ENCODE data around the gene PHC3. TPM values are rescaled to one million over a fixed set of nuclear protein-coding genes. Genes with fewer than 3 reads are reported as not detected.
"Not testable (repeated sequence)": the region's sequence is repeated elsewhere in the genome, so short reads cannot be mapped to it uniquely, and the experiment has no call there.

Gene PHC3
- total and polyA plus RNA-seq, 4 donors: 6.1 to 131 (median 59.9) TPM

DNA sequence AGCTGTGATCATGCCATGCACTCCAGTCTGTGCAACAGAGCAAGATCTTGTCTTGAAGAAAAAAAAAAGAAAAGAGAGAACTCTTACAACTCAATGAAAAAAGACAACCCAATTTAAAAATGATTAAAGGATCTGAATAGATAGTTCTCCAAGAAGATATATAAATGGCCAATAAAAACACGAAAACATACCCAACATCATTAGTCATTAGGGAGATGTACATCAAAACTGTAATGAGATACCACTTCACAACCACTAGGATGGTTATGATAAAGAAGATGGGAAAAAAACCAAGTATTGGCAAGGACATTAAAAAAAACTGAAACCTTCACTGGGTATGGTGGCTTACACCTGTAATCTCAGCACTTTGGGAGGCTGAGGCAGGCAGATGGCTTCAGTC lies 38.3 kb upstream of the PHC3 start:
- Histone ChIP-seq H3K4me3 (ENCODE audit: low read length in 2 of 2) (no peak overlapping the region), H3K36me3 (ENCODE audit: control insufficient read depth in 1 of 2, insufficient read depth in 2 of 2, low read length in 1 of 2) (no peaks in the 10 kb centered on the region), H3K27me3 (ENCODE audit: control insufficient read depth in 1 of 2, insufficient read depth in 2 of 2, low read length in 1 of 2) (no peaks in the 10 kb centered on the region), H3K9me3 (ENCODE audit: control insufficient read depth, low read length) (no peaks in the 10 kb centered on the region), H3K4me1 (ENCODE audit: control insufficient read depth in 1 of 2, insufficient read depth in 2 of 2, low read length in 2 of 2) (no peaks in the 10 kb centered on the region), H3K27ac (ENCODE audit: low read depth in 1 of 2, low read length in 2 of 2) (no peak overlapping the region)
- intact Hi-C loops (cut with DNase I): loop anchor here (5.0 kb wide), 1 partner anchor 38 kb away; the partner anchor contains the start of gene PHC3 (in 2 of the 2)
- ATAC-seq (ENCODE audit: low FRiP score) (no peak), DNase-seq (no peak)
- WGBS, 2 donors: 96 to 97% methylated on average over 1 of the region's 1 CpG

DNA sequence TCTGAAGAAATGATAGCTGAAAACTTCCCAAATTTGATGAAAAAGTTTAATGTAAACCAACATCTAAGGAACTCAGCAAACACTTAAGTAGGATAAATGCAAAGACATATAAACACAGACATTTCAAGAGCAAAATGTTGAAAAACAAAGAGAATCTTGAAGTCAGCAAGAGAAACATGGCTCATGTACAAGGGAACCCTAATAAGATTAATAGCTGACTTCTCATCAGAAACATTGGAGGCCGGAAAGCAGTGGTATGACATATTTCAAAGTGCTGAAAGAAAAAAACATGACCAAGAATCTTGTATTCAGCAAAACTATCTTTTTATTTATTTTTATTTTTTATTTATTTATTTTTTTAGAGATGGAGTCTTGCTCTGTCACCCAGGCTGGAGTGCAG lies 30.1 kb upstream of the PHC3 start:
- Histone ChIP-seq H3K27ac (ENCODE audit: low read depth in 1 of 2, low read length in 2 of 2) (no peak overlapping the region), H3K4me1 (ENCODE audit: control insufficient read depth in 1 of 2, insufficient read depth in 2 of 2, low read length in 2 of 2) (no peaks in the 10 kb centered on the region), H3K4me3 (ENCODE audit: low read length in 2 of 2) (no peak overlapping the region), H3K9me3 (ENCODE audit: control insufficient read depth, low read length) (no peaks in the 10 kb centered on the region), H3K36me3 (ENCODE audit: control insufficient read depth in 1 of 2, insufficient read depth in 2 of 2, low read length in 1 of 2) (no peaks in the 10 kb centered on the region), H3K27me3 (ENCODE audit: control insufficient read depth in 1 of 2, insufficient read depth in 2 of 2, low read length in 1 of 2) (no peaks in the 10 kb centered on the region)
- WGBS, 2 donors: 82 to 87% methylated on average over 1 of the region's 1 CpG
- ATAC-seq (ENCODE audit: low FRiP score) (no peak), DNase-seq (no peak)
- intact Hi-C loops (cut with DNase I): no loop called here

DNA sequence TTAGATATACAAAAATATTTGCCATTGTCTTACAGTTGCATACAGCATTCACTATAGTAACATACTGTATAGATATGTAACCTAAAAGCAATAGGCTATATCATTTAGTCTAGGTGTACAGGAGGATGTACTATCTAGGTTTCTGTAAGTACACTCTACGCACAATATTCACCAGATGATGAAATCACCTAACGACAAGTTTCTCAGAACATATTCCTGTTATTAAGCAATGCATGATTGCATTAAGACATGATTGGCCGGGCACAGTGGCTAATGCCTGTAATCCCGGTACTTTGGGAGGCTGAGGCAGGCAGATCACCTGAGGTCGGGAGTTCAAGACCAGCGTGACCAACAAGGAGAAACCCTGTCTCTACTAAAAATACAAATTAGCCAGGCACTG lies 26.2 kb upstream of the PHC3 start:
- DNase-seq (no peak), ATAC-seq (ENCODE audit: low FRiP score) (no peak)
- Histone ChIP-seq H3K36me3 (ENCODE audit: control insufficient read depth in 1 of 2, insufficient read depth in 2 of 2, low read length in 1 of 2) (no peaks in the 10 kb centered on the region), H3K9me3 (ENCODE audit: control insufficient read depth, low read length) (no peaks in the 10 kb centered on the region), H3K4me1 (ENCODE audit: control insufficient read depth in 1 of 2, insufficient read depth in 2 of 2, low read length in 2 of 2) (no peaks in the 10 kb centered on the region), H3K27me3 (ENCODE audit: control insufficient read depth in 1 of 2, insufficient read depth in 2 of 2, low read length in 1 of 2) (no peaks in the 10 kb centered on the region), H3K4me3 (ENCODE audit: low read length in 2 of 2) (no peak overlapping the region), H3K27ac (ENCODE audit: low read depth in 1 of 2, low read length in 2 of 2) (no peak overlapping the region)
- WGBS, 2 donors: 73 to 82% methylated on average over 6 of the region's 6 CpGs
- intact Hi-C loops (cut with DNase I): no loop called here

GRCh38 chr3:170206164-170206762 lies 24.7 kb upstream of the PHC3 start:
- H3K9me3 ChIP-seq (ENCODE audit: control insufficient read depth, low read length); H3K27ac ChIP-seq (ENCODE audit: low read depth in 1 of 2, low read length in 2 of 2); H3K27me3 ChIP-seq (ENCODE audit: control insufficient read depth in 1 of 2, insufficient read depth in 2 of 2, low read length in 1 of 2); H3K36me3 ChIP-seq (ENCODE audit: control insufficient read depth in 1 of 2, insufficient read depth in 2 of 2, low read length in 1 of 2); intact Hi-C loops (cut with DNase I); H3K4me3 ChIP-seq (ENCODE audit: low read length in 2 of 2); H3K4me1 ChIP-seq (ENCODE audit: control insufficient read depth in 1 of 2, insufficient read depth in 2 of 2, low read length in 2 of 2); ATAC-seq (ENCODE audit: low FRiP score); DNase-seq: not testable (repeated sequence)
- WGBS, 2 donors: 88 to 94% methylated on average over 11 of the region's 11 CpGs

DNA sequence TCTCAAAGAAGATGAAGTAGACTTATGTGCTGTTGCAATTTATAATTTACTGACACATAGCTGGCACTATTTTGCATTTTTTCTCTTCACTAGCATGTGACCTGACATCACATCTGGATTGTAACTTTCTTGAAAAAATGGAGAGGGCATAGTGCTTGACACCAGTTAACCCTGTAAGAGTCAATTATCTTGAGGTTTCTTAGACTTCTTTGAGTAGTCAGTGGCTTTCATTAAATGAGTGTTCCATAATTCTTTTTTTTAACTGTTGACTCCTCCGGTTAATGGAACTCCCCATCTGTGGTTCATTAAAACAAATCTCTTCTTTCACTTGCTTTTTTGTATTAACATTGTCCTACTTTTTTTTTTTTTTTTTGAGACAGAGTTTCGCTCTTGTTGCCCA lies 23.8 kb upstream of the PHC3 start:
- Histone ChIP-seq H3K4me1 (ENCODE audit: control insufficient read depth in 1 of 2, insufficient read depth in 2 of 2, low read length in 2 of 2) (no peaks in the 10 kb centered on the region), H3K9me3 (ENCODE audit: control insufficient read depth, low read length) (no peaks in the 10 kb centered on the region), H3K4me3 (ENCODE audit: low read length in 2 of 2) (no peak overlapping the region), H3K27me3 (ENCODE audit: control insufficient read depth in 1 of 2, insufficient read depth in 2 of 2, low read length in 1 of 2) (no peaks in the 10 kb centered on the region), H3K27ac (ENCODE audit: low read depth in 1 of 2, low read length in 2 of 2) (no peak overlapping the region), H3K36me3 (ENCODE audit: control insufficient read depth in 1 of 2, insufficient read depth in 2 of 2, low read length in 1 of 2) (no peaks in the 10 kb centered on the region)
- DNase-seq (no peak), ATAC-seq (ENCODE audit: low FRiP score) (no peak)
- WGBS, 2 donors: 80 to 85% methylated on average over 2 of the region's 2 CpGs
- intact Hi-C loops (cut with DNase I): no loop called here

DNA sequence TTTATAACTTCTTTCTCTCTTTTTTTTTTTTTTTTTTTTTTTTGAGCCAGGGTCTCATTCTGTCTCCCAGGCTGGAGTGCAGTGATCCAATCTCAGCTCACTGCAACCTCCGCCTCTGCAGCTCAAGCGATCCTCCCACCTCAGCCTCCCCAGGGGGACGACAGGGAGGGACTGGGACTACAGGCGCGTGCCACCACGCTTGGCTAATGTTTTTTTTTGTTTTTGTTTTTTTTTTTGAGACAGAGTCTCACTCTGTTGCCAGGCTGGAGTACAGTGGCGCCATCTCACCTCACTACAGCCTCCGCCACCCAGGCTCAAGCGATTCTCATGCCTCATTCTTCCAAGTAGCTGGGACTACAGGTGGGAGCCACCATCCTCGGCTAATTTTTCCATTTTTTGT lies 23.0 kb upstream of the PHC3 start:
- Histone ChIP-seq H3K27me3 (ENCODE audit: control insufficient read depth in 1 of 2, insufficient read depth in 2 of 2, low read length in 1 of 2) (no peaks in the 10 kb centered on the region), H3K27ac (ENCODE audit: low read depth in 1 of 2, low read length in 2 of 2) (no peak overlapping the region), H3K4me1 (ENCODE audit: control insufficient read depth in 1 of 2, insufficient read depth in 2 of 2, low read length in 2 of 2) (no peaks in the 10 kb centered on the region), H3K4me3 (ENCODE audit: low read length in 2 of 2) (no peak overlapping the region), H3K9me3 (ENCODE audit: control insufficient read depth, low read length) (no peaks in the 10 kb centered on the region), H3K36me3 (ENCODE audit: control insufficient read depth in 1 of 2, insufficient read depth in 2 of 2, low read length in 1 of 2) (no peaks in the 10 kb centered on the region)
- DNase-seq: no peak
- ATAC-seq (ENCODE audit: low FRiP score): no peak
- WGBS, 2 donors: 93 to 94% methylated on average over 10 of the region's 10 CpGs
- intact Hi-C loops (cut with DNase I): no loop called here

DNA sequence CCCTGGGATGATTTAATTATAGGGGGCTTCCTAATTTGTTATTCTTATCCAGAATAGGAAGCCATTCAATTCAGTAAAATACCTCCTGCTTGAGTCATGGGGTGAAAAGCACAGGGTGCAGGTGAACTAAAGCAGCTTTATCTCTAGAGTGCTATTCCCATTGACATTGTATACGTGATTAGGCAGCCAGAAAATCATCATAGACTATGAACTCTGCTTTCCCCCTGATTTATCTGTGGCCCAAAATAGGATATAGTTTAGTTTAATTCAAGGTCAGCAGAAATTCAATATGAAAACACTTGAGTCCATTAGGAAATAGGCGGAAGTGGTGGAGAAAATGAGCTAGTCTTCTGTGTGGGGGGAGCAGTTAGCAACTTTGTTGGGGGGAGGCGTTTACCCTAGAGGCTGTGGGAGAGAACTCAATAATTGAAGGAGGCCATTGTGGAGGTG lies 22.5 kb upstream of the PHC3 start:
- no peak for DNase-seq
- WGBS, 2 donors: 75 to 76% methylated on average over 3 of the region's 3 CpGs
- H3K36me3 ChIP-seq (ENCODE audit: control insufficient read depth in 1 of 2, insufficient read depth in 2 of 2, low read length in 1 of 2): no peaks in the 10 kb centered on the region
- H3K4me1 ChIP-seq (ENCODE audit: control insufficient read depth in 1 of 2, insufficient read depth in 2 of 2, low read length in 2 of 2): no peaks in the 10 kb centered on the region
- no peak overlapping the region for H3K27ac ChIP-seq (ENCODE audit: low read depth in 1 of 2, low read length in 2 of 2)
- no peak for ATAC-seq (ENCODE audit: low FRiP score)
- H3K9me3 ChIP-seq (ENCODE audit: control insufficient read depth, low read length): no peaks in the 10 kb centered on the region
- no peak overlapping the region for H3K4me3 ChIP-seq (ENCODE audit: low read length in 2 of 2)
- no peaks in the 10 kb centered on the region for H3K27me3 ChIP-seq (ENCODE audit: control insufficient read depth in 1 of 2, insufficient read depth in 2 of 2, low read length in 1 of 2)
- intact Hi-C loops (cut with DNase I): no loop called here

DNA sequence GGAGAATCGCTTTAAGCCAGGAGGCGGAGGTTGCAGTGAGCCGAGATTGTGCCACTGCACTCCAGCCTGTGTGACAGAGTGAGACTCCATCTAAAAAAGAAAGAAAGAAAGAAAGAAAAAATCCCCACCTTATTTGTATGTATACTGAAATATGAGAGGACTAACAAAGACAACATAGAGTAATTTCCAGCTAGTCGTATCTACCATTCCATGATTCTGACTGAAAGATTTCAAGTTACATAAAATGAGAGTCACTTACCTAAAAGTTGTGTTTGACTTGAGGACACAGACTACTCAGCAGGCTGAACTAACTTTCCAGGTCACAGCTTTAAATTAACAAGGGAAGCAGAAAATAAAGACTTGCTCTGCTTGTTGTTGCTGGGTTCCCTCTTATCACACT lies 21.9 kb upstream of the PHC3 start:
- no peaks in the 10 kb centered on the region for H3K27me3 ChIP-seq (ENCODE audit: control insufficient read depth in 1 of 2, insufficient read depth in 2 of 2, low read length in 1 of 2)
- no peaks in the 10 kb centered on the region for H3K9me3 ChIP-seq (ENCODE audit: control insufficient read depth, low read length)
- H3K36me3 ChIP-seq (ENCODE audit: control insufficient read depth in 1 of 2, insufficient read depth in 2 of 2, low read length in 1 of 2): no peaks in the 10 kb centered on the region
- ATAC-seq (ENCODE audit: low FRiP score) (no peak), DNase-seq (no peak)
- no peak overlapping the region for H3K27ac ChIP-seq (ENCODE audit: low read depth in 1 of 2, low read length in 2 of 2)
- H3K4me3 ChIP-seq (ENCODE audit: low read length in 2 of 2): no peak overlapping the region
- intact Hi-C loops (cut with DNase I): no loop called here
- H3K4me1 ChIP-seq (ENCODE audit: control insufficient read depth in 1 of 2, insufficient read depth in 2 of 2, low read length in 2 of 2): no peaks in the 10 kb centered on the region
- 69 to 88% methylated on average over 4 of the region's 4 CpGs for WGBS, 2 donors

DNA sequence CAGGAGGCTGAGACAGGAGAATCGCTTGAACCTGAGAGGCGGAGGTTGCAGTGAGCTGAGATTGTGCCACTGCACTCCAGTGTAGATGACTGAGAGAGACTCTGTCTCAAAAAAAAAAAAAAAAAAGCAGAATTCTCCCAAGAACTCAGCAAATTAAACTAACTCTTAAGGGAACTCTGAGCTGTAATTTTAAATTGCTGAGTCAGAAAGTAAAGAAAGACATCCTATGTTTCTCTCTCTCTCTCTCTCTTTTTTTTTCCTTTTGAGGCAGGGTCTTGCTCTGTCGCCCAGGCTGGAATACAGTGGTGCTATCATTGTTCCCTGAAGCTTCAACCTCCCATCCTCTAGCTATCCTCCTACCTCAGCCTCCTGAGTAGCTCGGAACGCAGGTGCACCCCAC lies 20.0 kb upstream of the PHC3 start:
- DNase-seq (no peak), ATAC-seq (ENCODE audit: low FRiP score) (no peak)
- Histone ChIP-seq H3K4me3 (ENCODE audit: low read length in 2 of 2) (no peak overlapping the region), H3K27ac (ENCODE audit: low read depth in 1 of 2, low read length in 2 of 2) (no peak overlapping the region), H3K9me3 (ENCODE audit: control insufficient read depth, low read length) (no peaks in the 10 kb centered on the region), H3K4me1 (ENCODE audit: control insufficient read depth in 1 of 2, insufficient read depth in 2 of 2, low read length in 2 of 2) (no peaks in the 10 kb centered on the region), H3K36me3 (ENCODE audit: control insufficient read depth in 1 of 2, insufficient read depth in 2 of 2, low read length in 1 of 2) (no peaks in the 10 kb centered on the region), H3K27me3 (ENCODE audit: control insufficient read depth in 1 of 2, insufficient read depth in 2 of 2, low read length in 1 of 2) (no peaks in the 10 kb centered on the region)
- 89 to 93% methylated on average over 5 of the region's 5 CpGs for WGBS, 2 donors
- intact Hi-C loops (cut with DNase I): no loop called here
